Activated CD8-positive, alpha-beta T cell treated with anti-CD3 and anti-CD28 coated beads for 36 hours (primary cell): ENCODE measurements around the gene SCN8A. TPM values are rescaled to one million over a fixed set of nuclear protein-coding genes. Genes with fewer than 3 reads are reported as not detected.

Source experiments
- ATAC-seq: fragments of 200-7000 bp; cut with Tn5 transposase; one replicate; pipeline ENCODE4 v1.10.0; 2021; ENCODE audit warnings: mild to moderate bottlenecking, moderate library complexity
- CTCF ChIA-PET: fragments of 350-600 bp; sonication (Branson Sonifier 250); formaldehyde crosslinking; loops from one replicate; lab custom pipeline; 2021; ENCODE audit warnings: antibody characterized with exemption; lab: Charles Lee
- POLR2A ChIA-PET: fragments of 350-600 bp; sonication (Branson Sonifier 250); formaldehyde crosslinking; loops from one replicate; lab custom pipeline; 2021; ENCODE audit warnings: antibody characterized with exemption; lab: Charles Lee
- DNase-seq: peaks from one replicate; pipeline ENCODE4 v3.0.0-alpha.2; 2020
- H3K27ac Mint-ChIP-seq: one replicate; pipeline ENCODE4 v1.8.0; 2021; ENCODE audit warnings: mild to moderate bottlenecking, mixed read lengths
- H3K27me3 Mint-ChIP-seq: one replicate; pipeline ENCODE4 v1.8.0; 2021; ENCODE audit warnings: mixed read lengths
- H3K36me3 Mint-ChIP-seq: one replicate; pipeline ENCODE4 v1.8.0; 2021; ENCODE audit warnings: low read depth, mixed read lengths
- H3K4me1 Mint-ChIP-seq: one replicate; pipeline ENCODE4 v1.8.0; 2021; ENCODE audit warnings: low read depth, mixed read lengths
- H3K4me3 Mint-ChIP-seq: one replicate; pipeline ENCODE4 v1.8.0; 2021; ENCODE audit warnings: mild to moderate bottlenecking, moderate library complexity, mixed read lengths
- H3K9me3 Mint-ChIP-seq: one replicate; pipeline ENCODE4 v1.8.0; 2021; ENCODE audit warnings: mixed read lengths
- CTCF ChIP-seq: fragments of 200-600 bp; IDR thresholded peaks from one replicate; pipeline ENCODE4 v1.8.0; 2022; ENCODE audit warnings: antibody characterized with exemption, mild to moderate bottlenecking
- intact Hi-C: fragments of 100-400 bp; cut with micrococcal nuclease; formaldehyde crosslinking; loops from one replicate; pipeline ENCODE4 v1.10.0; 2022
- total RNA-seq, 2 experiments: library from RNA; stranded (reverse); gene quantifications; one replicate each; pipeline ENCODE4 v1.2.3, GENCODE V29; 2021

The SCN8A gene
- total RNA-seq, 2 experiments from 2014 or later: 0.77 to 0.78 TPM

- Mint-ChIP-seq H3K4me1 (no peaks in the 10 kb centered on the region), H3K36me3 (no peaks in the 10 kb centered on the region), H3K4me3 (no peak overlapping the region), H3K27me3 (no peaks in the 10 kb centered on the region), H3K27ac (no peak overlapping the region), H3K9me3 (no peaks in the 10 kb centered on the region)
- ChIA-PET CTCF (interaction anchor here (2.9 kb wide), 1 partner anchor 12 kb away, joined by 9 read pairs; no protein-coding TSS in a partner anchor), POLR2A (no interaction called here)
- ATAC-seq (no peak), DNase-seq (no peak)
- intact Hi-C loops: no loop called here
- TF ChIP-seq CTCF: no peak
These were observed 84.2 kb downstream of the SCN8A start for GRCh38 chr12:51675071-51675803.

GRCh38 chr12:51676875-51677274 is 85.8 kb downstream of the SCN8A start:
- ChIA-PET CTCF (interaction anchor here (0.9 to 2.9 kb wide), 4 partner anchors 10 to 252 kb away, joined by 3 to 9 read pairs (median 3); partner anchors contain the start of gene SLC4A8), POLR2A (interaction anchor here (0.6 kb wide), 1 partner anchor 125 kb away, joined by 3 read pairs; no protein-coding TSS in a partner anchor)
- no peaks in the 10 kb centered on the region for H3K36me3 Mint-ChIP-seq
- no peaks in the 10 kb centered on the region for H3K4me1 Mint-ChIP-seq
- H3K9me3 Mint-ChIP-seq: no peaks in the 10 kb centered on the region
- no peak overlapping the region for H3K27ac Mint-ChIP-seq
- intact Hi-C loops: no loop called here
- no peak overlapping the region for H3K4me3 Mint-ChIP-seq
- ATAC-seq (no peak), DNase-seq (no peak)
- H3K27me3 Mint-ChIP-seq: no peaks in the 10 kb centered on the region
- TF ChIP-seq CTCF: no peak

GRCh38 chr12:51677284-51677968 is 86.4 kb downstream of the SCN8A start:
- intact Hi-C loops: no loop called here
- DNase-seq: no peak
- ChIA-PET CTCF (interaction anchor here (0.9 to 2.9 kb wide), 5 partner anchors 10 to 253 kb away, joined by 3 to 9 read pairs (median 3); partner anchors contain the start of gene SLC4A8), POLR2A (interaction anchor here (0.6 kb wide), 1 partner anchor 125 kb away, joined by 3 read pairs; no protein-coding TSS in a partner anchor)
- Mint-ChIP-seq H3K9me3 (no peaks in the 10 kb centered on the region), H3K27me3 (no peaks in the 10 kb centered on the region), H3K36me3 (no peaks in the 10 kb centered on the region), H3K4me1 (no peaks in the 10 kb centered on the region), H3K27ac (no peak overlapping the region), H3K4me3 (no peak overlapping the region)
- ATAC-seq: no peak
- no peak for TF ChIP-seq CTCF

GRCh38 chr12:51678086-51678724 is 87.2 kb downstream of the SCN8A start:
- no peaks in the 10 kb centered on the region for H3K4me1 Mint-ChIP-seq
- no peak overlapping the region for H3K4me3 Mint-ChIP-seq
- peak; percentile 62 for TF ChIP-seq CTCF
- DNase-seq: peak; percentile 32
- H3K9me3 Mint-ChIP-seq: no peaks in the 10 kb centered on the region
- no peaks in the 10 kb centered on the region for H3K27me3 Mint-ChIP-seq
- ChIA-PET POLR2A (no interaction called here), CTCF (interaction anchor here (0.6 to 2.9 kb wide), 5 partner anchors 9 to 1203 kb away, joined by 3 to 9 read pairs (median 4); partner anchors contain the start of gene SLC4A8)
- intact Hi-C loops: no loop called here
- no peaks in the 10 kb centered on the region for H3K36me3 Mint-ChIP-seq
- no peak overlapping the region for H3K27ac Mint-ChIP-seq
- peak; percentile 85 for ATAC-seq
